Osteocyte (in vitro differentiated cells): ENCODE results near the gene WDR27. TPM values are rescaled to one million over a fixed set of nuclear protein-coding genes. Genes with fewer than 3 reads are reported as not detected.

Experiments
- DNase-seq: peaks from one replicate; pipeline ENCODE4 v3.0.0; 2021; ENCODE audit warnings: mixed read lengths; ENCODE audit not compliant: unreplicated experiment; ENCODE audit errors: extremely low spot score
- H3K27ac Mint-ChIP-seq: one replicate; pipeline ENCODE4 v1.8.0; 2021; ENCODE audit warnings: mild to moderate bottlenecking, mixed read lengths; ENCODE audit not compliant: unreplicated experiment
- H3K27me3 Mint-ChIP-seq: one replicate; pipeline ENCODE4 v1.8.0; 2021; ENCODE audit warnings: mixed read lengths; ENCODE audit not compliant: unreplicated experiment
- H3K36me3 Mint-ChIP-seq: one replicate; pipeline ENCODE4 v1.8.0; 2021; ENCODE audit warnings: mixed read lengths; ENCODE audit not compliant: unreplicated experiment
- H3K4me1 Mint-ChIP-seq: one replicate; pipeline ENCODE4 v1.8.0; 2021; ENCODE audit warnings: mixed read lengths; ENCODE audit not compliant: unreplicated experiment
- H3K4me3 Mint-ChIP-seq: one replicate; pipeline ENCODE4 v1.8.0; 2021; ENCODE audit warnings: mild to moderate bottlenecking, moderate library complexity, mixed read lengths; ENCODE audit not compliant: unreplicated experiment
- H3K9me3 Mint-ChIP-seq: one replicate; pipeline ENCODE4 v1.8.0; 2021; ENCODE audit warnings: mixed read lengths; ENCODE audit not compliant: unreplicated experiment
- CTCF ChIP-seq: fragments of 200-600 bp; sonication (generic); IDR thresholded peaks from 2 replicates; pipeline ENCODE4 v1.5.0; 2021; ENCODE audit warnings: antibody characterized with exemption, mild to moderate bottlenecking, moderate library complexity
- total RNA-seq: library from RNA; stranded (reverse); gene quantifications from 2 replicates; pipeline ENCODE4 v1.2.1, GENCODE V29; 2021

The WDR27 gene
- total RNA-seq, 1 donor from 2014 or later, result 37.4 TPM

- no peak for TF ChIP-seq CTCF
- Mint-ChIP-seq H3K36me3 (no peaks in the 10 kb centered on the region), H3K4me3 (peak within 1 kb of the TSS; percentile 91), H3K9me3 (no peaks in the 10 kb centered on the region), H3K27ac (peak within 1 kb of the TSS; percentile 86), H3K27me3 (no peaks in the 10 kb centered on the region), H3K4me1 (peaks cover 31% of the 10 kb centered on the region)
- peak; percentile 87 for DNase-seq
These were observed 22.8 kb upstream of the WDR27 start, which contains the start of gene PHF10 for GRCh38 chr6:169724494-169725124. PHF10 (minus strand) TSS chr6:169724500; CDS start chr6:169723931, 569 bp downstream.

- Mint-ChIP-seq H3K4me1 (peaks cover 31% of the 10 kb centered on the region), H3K27ac (no peak overlapping the region), H3K27me3 (no peaks in the 10 kb centered on the region), H3K4me3 (peak overlapping the region; percentile 60), H3K36me3 (no peaks in the 10 kb centered on the region), H3K9me3 (no peaks in the 10 kb centered on the region)
- TF ChIP-seq CTCF, result no peak
- DNase-seq, result no peak
These were observed 22.2 kb upstream of the WDR27 start for GRCh38 chr6:169723991-169724493.

- peak overlapping the region; percentile 84 for H3K27ac Mint-ChIP-seq
- peak overlapping the region; percentile 91 for H3K4me3 Mint-ChIP-seq
- H3K36me3 Mint-ChIP-seq, result no peaks in the 10 kb centered on the region
- H3K27me3 Mint-ChIP-seq, result no peaks in the 10 kb centered on the region
- no peak for TF ChIP-seq CTCF
- no peaks in the 10 kb centered on the region for H3K9me3 Mint-ChIP-seq
- DNase-seq, result peak; percentile 87
- H3K4me1 Mint-ChIP-seq, result peaks cover 31% of the 10 kb centered on the region
These were observed 21.5 kb upstream of the WDR27 start for GRCh38 chr6:169723200-169723909.

- no peaks in the 10 kb centered on the region for H3K9me3 Mint-ChIP-seq
- DNase-seq, result no peak
- no peaks in the 10 kb centered on the region for H3K36me3 Mint-ChIP-seq
- H3K4me1 Mint-ChIP-seq, result peaks cover 31% of the 10 kb centered on the region
- no peaks in the 10 kb centered on the region for H3K27me3 Mint-ChIP-seq
- peak overlapping the region; percentile 84 for H3K27ac Mint-ChIP-seq
- peak overlapping the region; percentile 91 for H3K4me3 Mint-ChIP-seq
- no peak for TF ChIP-seq CTCF
These were observed 20.8 kb upstream of the WDR27 start for GRCh38 chr6:169722362-169723199.
